Measurements from ENCODE around the gene KLK14.

KLK14 gene

GRCh38 chr19:51121257-51121656 is 38.6 kb upstream of the KLK14 start:
- Histone ChIP-seq H3K9me3 (ENCODE audit: control insufficient read depth, insufficient read depth, low read depth, low read length) (no peaks in the 10 kb centered on the region), H3K27ac (ENCODE audit: extremely low read depth, low read depth, low read length) (no peak overlapping the region), H3K4me3 (ENCODE audit: low read depth, low read length) (no peak overlapping the region), H3K36me3 (ENCODE audit: control insufficient read depth in 2 of 2, insufficient read depth in 1 of 2, low read length in 2 of 2) (no peaks in the 10 kb centered on the region), H3K4me1 (ENCODE audit: control insufficient read depth, insufficient read depth, low read length) (no peaks in the 10 kb centered on the region)
- ChIA-PET CTCF (interaction anchor here (0.8 to 1.1 kb wide), 2 partner anchors 10 to 27 kb away, joined by 3 read pairs; no protein-coding TSS in a partner anchor), POLR2A (no interaction called here)
- TF ChIP-seq MYNN (tag by site-specific recombination; IDR thresholded peaks at IDR 0.05; ENCODE audit: borderline replicate concordance) (no peak), ZSCAN16 (tag by site-specific recombination; IDR thresholded peaks at IDR 0.05) (no peak), ZNF248 (tag by site-specific recombination; IDR thresholded peaks at IDR 0.05) (no peak), ZBTB48 (tag by site-specific recombination; IDR thresholded peaks at IDR 0.05) (no peak), GLI2 (tag by site-specific recombination; IDR thresholded peaks at IDR 0.05; ENCODE audit: borderline replicate concordance, low read depth) (no peak), ZNF423 (tag by site-specific recombination; IDR thresholded peaks at IDR 0.05) (no peak), ZFP37 (tag by site-specific recombination; IDR thresholded peaks at IDR 0.05) (no peak), SP2 (tag by site-specific recombination; IDR thresholded peaks at IDR 0.05) (no peak)

GRCh38 chr19:51120160-51120559 is 37.5 kb upstream of the KLK14 start:
- H3K9me3 ChIP-seq (ENCODE audit: control insufficient read depth, insufficient read depth, low read depth, low read length) = no peaks in the 10 kb centered on the region
- TF ChIP-seq ZNF530 (tag by site-specific recombination; IDR thresholded peaks at IDR 0.05; ENCODE audit: low read depth) (no peak), ZFP69B (tag by site-specific recombination; IDR thresholded peaks at IDR 0.05) (no peak), ZNF157 (tag by site-specific recombination; IDR thresholded peaks at IDR 0.05) (no peak), ZFHX2 (tag by site-specific recombination; conservative IDR thresholded peaks at IDR 0.05) (no peak), ZNF16 (tag by site-specific recombination; IDR thresholded peaks at IDR 0.05; ENCODE audit: low read depth) (no peak), ZNF645 (tag by site-specific recombination; IDR thresholded peaks at IDR 0.05) (no peak), KLF9 (tag by site-specific recombination; IDR thresholded peaks at IDR 0.05; ENCODE audit: low read depth) (no peak), ZNF561 (tag by site-specific recombination; IDR thresholded peaks at IDR 0.05; ENCODE audit: borderline replicate concordance) (no peak), ZBTB6 (tag by site-specific recombination; IDR thresholded peaks at IDR 0.05) (no peak), KLF1 (tag by site-specific recombination; IDR thresholded peaks at IDR 0.05) (no peak), ELK4 (IDR thresholded peaks at IDR 0.05; ENCODE audit: borderline replicate concordance, low read depth, low read length) (no peak)
- TF ChIP-seq, protein P1, sequence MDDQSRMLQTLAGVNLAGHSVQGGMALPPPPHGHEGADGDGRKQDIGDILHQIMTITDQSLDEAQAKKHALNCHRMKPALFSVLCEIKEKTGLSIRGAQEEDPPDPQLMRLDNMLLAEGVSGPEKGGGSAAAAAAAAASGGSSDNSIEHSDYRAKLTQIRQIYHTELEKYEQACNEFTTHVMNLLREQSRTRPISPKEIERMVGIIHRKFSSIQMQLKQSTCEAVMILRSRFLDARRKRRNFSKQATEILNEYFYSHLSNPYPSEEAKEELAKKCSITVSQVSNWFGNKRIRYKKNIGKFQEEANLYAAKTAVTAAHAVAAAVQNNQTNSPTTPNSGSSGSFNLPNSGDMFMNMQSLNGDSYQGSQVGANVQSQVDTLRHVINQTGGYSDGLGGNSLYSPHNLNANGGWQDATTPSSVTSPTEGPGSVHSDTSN (CRISPR knock-in tag; IDR thresholded peaks at IDR 0.05) = no peak
- no peaks in the 10 kb centered on the region for H3K4me1 ChIP-seq (ENCODE audit: control insufficient read depth, insufficient read depth, low read length)
- H3K4me3 ChIP-seq (ENCODE audit: low read depth, low read length) = no peak overlapping the region
- ChIA-PET POLR2A (no interaction called here), CTCF (interaction anchor here (0.7 to 1.1 kb wide), 2 partner anchors 9 to 164 kb away, joined by 3 to 4 read pairs; no protein-coding TSS in a partner anchor)
- no peak overlapping the region for H3K27ac ChIP-seq (ENCODE audit: extremely low read depth, low read depth, low read length)
- no peaks in the 10 kb centered on the region for H3K36me3 ChIP-seq (ENCODE audit: control insufficient read depth in 2 of 2, insufficient read depth in 1 of 2, low read length in 2 of 2)

Data from HEK293 (cell line).